Stimulated activated naive CD8-positive, alpha-beta T cell treated with anti-CD3 and anti-CD28 coated beads, Interleukin-15, Interleukin-2, amounts not matched to agents 100 U/mL and 50 U/mL, for 24 hours (primary cell): ENCODE data around the gene ACO2.
"Not testable (repeated sequence)": the region's sequence is repeated elsewhere in the genome, so short reads cannot be mapped to it uniquely, and the experiment has no call there.

Experiments
- ATAC-seq: fragments of 150-1000 bp; cut with Tn5 transposase; one replicate; pipeline ENCODE4 v1.10.0; 2021
- DNase-seq: peaks from one replicate; pipeline ENCODE4 v3.0.0; 2021

ACO2 gene

GRCh38 chr22:41448189-41448808, 20.6 kb upstream of the ACO2 start:
- DNase-seq = peak; percentile 92
- ATAC-seq = peak; percentile 78

GRCh38 chr22:41458161-41458728, 10.7 kb upstream of the ACO2 start:
- DNase-seq = no peak
- ATAC-seq = no peak

- no peak for DNase-seq
- no peak for ATAC-seq
Observed at GRCh38 chr22:41459431-41459830, 9.5 kb upstream of the ACO2 start.

GRCh38 chr22:41460071-41460470, 8.8 kb upstream of the ACO2 start:
- ATAC-seq, DNase-seq: not testable (repeated sequence)

- ATAC-seq = no peak
- DNase-seq = no peak
Observed at GRCh38 chr22:41461901-41462300, 7.0 kb upstream of the ACO2 start.

GRCh38 chr22:41469218-41469851, 418 bp downstream of the ACO2 start:
- ATAC-seq (peak; percentile 16), DNase-seq (no peak)

GRCh38 chr22:41470886-41471285, 2.0 kb downstream of the ACO2 start:
- DNase-seq (no peak), ATAC-seq (no peak)

GRCh38 chr22:41471568-41471967, 2.7 kb downstream of the ACO2 start:
- DNase-seq (no peak), ATAC-seq (no peak)

- DNase-seq (no peak), ATAC-seq (no peak)
Observed at GRCh38 chr22:41474872-41475451, 6.0 kb downstream of the ACO2 start.

- DNase-seq = no peak
- ATAC-seq = peak; percentile 21
Observed at GRCh38 chr22:41478473-41478872, 9.6 kb downstream of the ACO2 start.

GRCh38 chr22:41478891-41479521, 10.1 kb downstream of the ACO2 start:
- DNase-seq (peak; percentile 22), ATAC-seq (peak; percentile 80)

- ATAC-seq = no peak
- no peak for DNase-seq
Observed at GRCh38 chr22:41479671-41480396, 10.9 kb downstream of the ACO2 start.

GRCh38 chr22:41480397-41480735, 11.4 kb downstream of the ACO2 start:
- ATAC-seq (no peak), DNase-seq (no peak)

- no peak for ATAC-seq
Observed at GRCh38 chr22:41481131-41481830, 12.4 kb downstream of the ACO2 start.

GRCh38 chr22:41481925-41482318, 13.0 kb downstream of the ACO2 start:
- no peak for DNase-seq
- ATAC-seq = no peak

More at GRCh38 chr22:41481131-41481830, 12.4 kb downstream of the ACO2 start:
- no peak for DNase-seq

- no peak for DNase-seq
- ATAC-seq = no peak
Observed at GRCh38 chr22:41482319-41482935, 13.5 kb downstream of the ACO2 start.

- no peak for ATAC-seq
- no peak for DNase-seq
Observed at GRCh38 chr22:41485033-41485432, 16.1 kb downstream of the ACO2 start.

GRCh38 chr22:41487037-41487935, 18.4 kb downstream of the ACO2 start:
- ATAC-seq = no peak
- DNase-seq = no peak

GRCh38 chr22:41488076-41488475, 19.2 kb downstream of the ACO2 start:
- ATAC-seq = no peak

More at GRCh38 chr22:41488076-41488475, 19.2 kb downstream of the ACO2 start:
- no peak for DNase-seq
